HEK293 (cell line): ENCODE measurements around the gene MALRD1.

ENCODE experiments used
- CTCF ChIA-PET: fragments of 350-600 bp; formaldehyde crosslinking; extraction: SDS; loops from one replicate; lab custom pipeline; 2021; ENCODE audit warnings: antibody characterized with exemption; lab: Yijun Ruan, JAX
- POLR2A ChIA-PET: fragments of 300-600 bp; formaldehyde crosslinking; extraction: SDS; loops from one replicate; lab custom pipeline; 2020; ENCODE audit warnings: antibody characterized with exemption, inconsistent platforms; lab: Yijun Ruan, JAX
- H3K27ac ChIP-seq: fragments of 200-500 bp; sonication (Bioruptor generic); 2 replicates; pipeline ENCODE4 v1.5.1; 2014; ENCODE audit warnings: low read depth, low read length, control low read depth, inconsistent platforms; ENCODE audit errors: extremely low read depth
- H3K36me3 ChIP-seq, 2 experiments: fragments of 200-500 bp in 1 of 2; sonication (Bioruptor generic) in 1 of 2; 1 replicate in 1 of 2; 2 replicates in 1 of 2; pipeline ENCODE4 v1.5.1; 2014 to 2017; ENCODE audit warnings: inconsistent platforms in 2 of 2, low read length in 2 of 2; ENCODE audit not compliant: control insufficient read depth in 2 of 2, insufficient read depth in 1 of 2
- H3K4me1 ChIP-seq: fragments of 200-500 bp; sonication (Bioruptor generic); 2 replicates; pipeline ENCODE4 v1.5.1; 2014; ENCODE audit warnings: mild to moderate bottlenecking, low read length, inconsistent platforms; ENCODE audit not compliant: control insufficient read depth, insufficient read depth
- H3K4me3 ChIP-seq: 2 replicates; pipeline ENCODE4 v1.5.1; 2011; ENCODE audit warnings: low read depth, mild to moderate bottlenecking, control low read depth, low read length, moderate library complexity
- H3K9me3 ChIP-seq: fragments of 200-500 bp; sonication (Bioruptor generic); 2 replicates; pipeline ENCODE4 v1.5.1; 2014; ENCODE audit warnings: low read depth, low read length, inconsistent platforms; ENCODE audit not compliant: control insufficient read depth, insufficient read depth
- EGR2 ChIP-seq: fragments of 450-650 bp; formaldehyde crosslinking; IDR thresholded peaks from 2 replicates; pipeline ENCODE4 v1.5.1; 2016; ENCODE audit warnings: low read depth, missing biosample characterization, missing genetic modification characterization
- GLI4 ChIP-seq: fragments of 450-650 bp; formaldehyde crosslinking; IDR thresholded peaks from 2 replicates; pipeline ENCODE4 v1.5.1; 2016; ENCODE audit warnings: missing biosample characterization, missing genetic modification characterization
- HOXD13 ChIP-seq: sonication (generic); formaldehyde crosslinking; IDR thresholded peaks from 2 replicates; pipeline ENCODE4 v1.8.0; 2022; ENCODE audit warnings: missing genetic modification reagents, borderline replicate concordance
- MEIS1 ChIP-seq: sonication (generic); formaldehyde crosslinking; IDR thresholded peaks from 2 replicates; pipeline ENCODE4 v1.8.1; 2022; ENCODE audit warnings: missing genetic modification reagents, mild to moderate bottlenecking, borderline replicate concordance
- REPIN1 ChIP-seq: fragments of 450-650 bp; formaldehyde crosslinking; IDR thresholded peaks from 2 replicates; pipeline ENCODE4 v1.5.1; 2017; ENCODE audit warnings: missing biosample characterization, missing genetic modification characterization, low read depth
- SCRT2 ChIP-seq: fragments of 450-650 bp; formaldehyde crosslinking; IDR thresholded peaks from 2 replicates; pipeline ENCODE4 v1.5.1; 2016; ENCODE audit warnings: missing biosample characterization, missing genetic modification characterization
- SETDB1 ChIP-seq: IDR thresholded peaks from one replicate; pipeline ENCODE4 v1.6.1; 2017; ENCODE audit warnings: mild to moderate bottlenecking, low read length, moderate library complexity, mixed read lengths; ENCODE audit not compliant: insufficient read length
- YY1 ChIP-seq: fragments of 450-650 bp; formaldehyde crosslinking; IDR thresholded peaks from 2 replicates; pipeline ENCODE4 v1.5.1; 2018; ENCODE audit warnings: missing biosample characterization, missing genetic modification characterization
- ZBTB10 ChIP-seq: fragments of 450-650 bp; formaldehyde crosslinking; IDR thresholded peaks from 2 replicates; pipeline ENCODE4 v1.5.1; 2016; ENCODE audit warnings: missing biosample characterization, missing genetic modification characterization
- ZNF18 ChIP-seq: fragments of 450-650 bp; formaldehyde crosslinking; IDR thresholded peaks from 2 replicates; pipeline ENCODE4 v1.5.1; 2016; ENCODE audit warnings: missing biosample characterization, missing genetic modification characterization
- ZNF221 ChIP-seq: fragments of 450-650 bp; formaldehyde crosslinking; IDR thresholded peaks from 2 replicates; pipeline ENCODE4 v1.5.1; 2017; ENCODE audit warnings: missing biosample characterization, missing genetic modification characterization, borderline replicate concordance
- ZNF23 ChIP-seq: fragments of 450-650 bp; formaldehyde crosslinking; IDR thresholded peaks from 2 replicates; pipeline ENCODE4 v1.5.1; 2016; ENCODE audit warnings: missing biosample characterization, missing genetic modification characterization, borderline replicate concordance
- ZNF239 ChIP-seq: fragments of 450-650 bp; formaldehyde crosslinking; IDR thresholded peaks from 2 replicates; pipeline ENCODE4 v1.5.1; 2016; ENCODE audit warnings: missing biosample characterization, missing genetic modification characterization
- ZNF280D ChIP-seq: fragments of 450-650 bp; formaldehyde crosslinking; IDR thresholded peaks from 2 replicates; pipeline ENCODE4 v1.5.1; 2016; ENCODE audit warnings: missing biosample characterization, missing genetic modification characterization
- ZNF311 ChIP-seq: fragments of 450-650 bp; formaldehyde crosslinking; IDR thresholded peaks from 2 replicates; pipeline ENCODE4 v1.5.1; 2017; ENCODE audit warnings: missing biosample characterization, missing genetic modification characterization, borderline replicate concordance
- ZNF350 ChIP-seq: fragments of 450-650 bp; formaldehyde crosslinking; IDR thresholded peaks from 2 replicates; pipeline ENCODE4 v1.5.0; 2017; ENCODE audit warnings: missing biosample characterization, mild to moderate bottlenecking, missing genetic modification characterization
- ZNF473 ChIP-seq: fragments of 450-650 bp; formaldehyde crosslinking; IDR thresholded peaks from 2 replicates; pipeline ENCODE4 v1.5.1; 2017; ENCODE audit warnings: missing biosample characterization, missing genetic modification characterization
- ZNF530 ChIP-seq: fragments of 450-650 bp; formaldehyde crosslinking; IDR thresholded peaks from 2 replicates; pipeline ENCODE4 v1.5.1; 2016; ENCODE audit warnings: low read depth, missing biosample characterization, missing genetic modification characterization
- ZNF558 ChIP-seq: fragments of 450-650 bp; formaldehyde crosslinking; IDR thresholded peaks from 2 replicates; pipeline ENCODE4 v1.5.1; 2016; ENCODE audit warnings: missing biosample characterization, missing genetic modification characterization
- ZNF585B ChIP-seq: fragments of 450-650 bp; formaldehyde crosslinking; IDR thresholded peaks from 2 replicates; pipeline ENCODE4 v1.5.1; 2016; ENCODE audit warnings: missing biosample characterization, missing genetic modification characterization
- ZNF791 ChIP-seq: fragments of 450-650 bp; formaldehyde crosslinking; IDR thresholded peaks from 2 replicates; pipeline ENCODE4 v1.5.1; 2016; ENCODE audit warnings: missing biosample characterization, missing genetic modification characterization
- ZNF843 ChIP-seq: fragments of 450-650 bp; formaldehyde crosslinking; IDR thresholded peaks from 2 replicates; pipeline ENCODE4 v1.5.1; 2016; ENCODE audit warnings: missing biosample characterization, missing genetic modification characterization

Gene MALRD1

GRCh38 chr10:19328582-19328981 is 280.0 kb downstream of the MALRD1 start (continued):
- TF ChIP-seq ZBTB10 (tag by site-specific recombination) (no peak), ZNF239 (no peak), SETDB1 (no peak), ZNF558 (tag by site-specific recombination) (no peak)

GRCh38 chr10:19329475-19329874 is 280.9 kb downstream of the MALRD1 start:
- Histone ChIP-seq H3K27ac (no peak overlapping the region), H3K36me3 (no peaks in the 10 kb centered on the region), H3K4me1 (no peaks in the 10 kb centered on the region), H3K4me3 (no peak overlapping the region), H3K9me3 (no peaks in the 10 kb centered on the region)
- ChIA-PET CTCF (interaction anchor here (0.6 kb wide), 1 partner anchor 1314 kb away, joined by 3 read pairs; no protein-coding TSS in a partner anchor), POLR2A (no interaction called here)
- TF ChIP-seq HOXD13 (no peak), ZNF350 (tag by site-specific recombination) (no peak), ZNF585B (tag by site-specific recombination) (no peak), EGR2 (tag by site-specific recombination) (no peak), ZNF791 (tag by site-specific recombination) (no peak), ZNF280D (tag by site-specific recombination) (no peak), SCRT2 (tag by site-specific recombination) (no peak), REPIN1 (tag by site-specific recombination) (no peak), ZNF530 (no peak), ZNF221 (no peak), MEIS1 (CRISPR knock-in tag) (no peak), ZNF311 (tag by site-specific recombination) (no peak), ZNF18 (tag by site-specific recombination) (no peak), ZNF843 (tag by site-specific recombination) (no peak), ZNF473 (tag by site-specific recombination) (no peak), ZNF23 (tag by site-specific recombination) (no peak), YY1 (no peak), GLI4 (tag by site-specific recombination) (no peak)
